ENCODE data around the gene HCK. TPM values are rescaled to one million over a fixed set of nuclear protein-coding genes. Genes with fewer than 3 reads are reported as not detected.
A peak's percentile ranks its signal among the peaks of the same experiment; 100 is the strongest.

Gene HCK
- 10 to 100 TPM; 26.7 to 71.4 (median 56.5) TPM for polyA plus RNA-seq (ENCODE audit: low read depth in 6 of 6)

DNA sequence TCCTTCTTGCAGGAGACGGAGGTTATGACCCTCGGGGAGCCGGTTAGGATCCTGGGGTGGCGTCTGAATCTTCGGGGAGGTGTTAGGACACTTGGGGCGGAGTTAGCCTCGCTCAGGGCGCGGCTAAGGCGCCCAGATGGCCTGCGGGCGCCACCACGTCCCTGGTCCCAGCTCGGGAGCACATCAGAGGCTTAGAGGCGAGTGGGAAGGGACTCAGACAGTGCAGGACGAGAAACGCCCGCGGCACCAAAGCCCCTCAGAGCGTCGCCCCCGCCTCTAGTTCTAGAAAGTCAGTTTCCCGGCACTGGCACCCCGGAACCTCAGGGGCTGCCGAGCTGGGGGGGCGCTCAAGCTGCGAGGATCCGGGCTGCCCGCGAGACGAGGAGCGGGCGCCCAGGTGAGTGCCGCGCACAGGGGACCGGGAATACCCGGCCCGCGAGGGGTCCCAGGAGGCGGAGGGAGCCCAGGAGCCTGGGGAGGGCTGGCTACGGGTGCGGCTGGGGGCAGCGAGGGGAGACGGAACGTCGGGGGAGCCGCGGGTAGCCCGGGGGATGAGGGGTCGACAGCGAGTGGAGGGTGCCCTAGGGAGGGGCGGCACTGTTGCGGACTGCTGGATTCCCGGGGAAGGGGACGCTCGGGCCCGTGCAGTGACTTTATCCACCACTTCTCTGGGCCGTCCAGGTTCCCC lies at the start of gene HCK:
TSS of gene HCK (plus strand) at position 153 of the 688 bp plus-strand sequence.
- Mint-ChIP-seq H3K27ac (peak within 1 kb of the TSS; percentile 81 to 98 (median 94)), H3K36me3 (no peaks in the 10 kb centered on the region), H3K4me3 (peak within 1 kb of the TSS; percentile 83 to 96 (median 91)), H3K4me1 (peaks cover 21 to 40% (median 38%) of the 10 kb centered on the region in 3 donors), H3K9me3 (no peaks in the 10 kb centered on the region), H3K27me3 (no peaks in the 10 kb centered on the region)
- ATAC-seq (ENCODE audit: low read depth in 2 of 2) (peak; percentile 44 to 49), DNase-seq (no peak)

DNA sequence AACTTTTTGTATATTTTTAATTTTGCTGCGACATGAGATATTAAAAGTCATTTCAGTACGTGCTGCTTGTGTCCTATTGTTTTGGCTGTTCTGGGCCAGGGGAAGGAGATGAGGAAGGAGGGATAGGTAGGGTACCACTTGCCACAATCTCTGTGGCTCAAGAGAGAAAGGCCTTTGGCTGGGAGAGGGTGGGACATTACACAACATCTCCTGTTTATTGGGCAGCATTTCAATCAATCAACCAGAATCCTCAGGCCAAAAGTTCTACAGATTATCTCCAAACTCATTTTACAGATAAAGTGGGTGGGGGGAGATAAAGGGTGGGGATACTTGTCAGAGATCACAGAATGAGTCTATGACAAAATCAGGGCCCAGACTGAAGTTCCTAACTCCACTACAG lies 48.7 kb upstream of the HCK start:
- Mint-ChIP-seq H3K27ac (no peak overlapping the region), H3K4me1 (peaks cover 0 to 3% (median 0%) of the 10 kb centered on the region in 3 donors), H3K4me3 (no peak overlapping the region), H3K36me3 (no peaks in the 10 kb centered on the region), H3K27me3 (peaks cover 3 to 22% (median 19%) of the 10 kb centered on the region in 3 donors), H3K9me3 (no peaks in the 10 kb centered on the region)
- ATAC-seq (ENCODE audit: low read depth in 2 of 2) (no peak), DNase-seq (no peak)

GRCh38 chr20:32004963-32005362 lies 47.1 kb upstream of the HCK start:
- no peaks in the 10 kb centered on the region for H3K9me3 Mint-ChIP-seq
- H3K27me3 Mint-ChIP-seq = peaks cover 8 to 29% (median 25%) of the 10 kb centered on the region in 3 donors
- H3K27ac Mint-ChIP-seq = no peak overlapping the region
- no peaks in the 10 kb centered on the region for H3K36me3 Mint-ChIP-seq
- DNase-seq = no peak
- no peak for ATAC-seq (ENCODE audit: low read depth in 2 of 2)
- H3K4me3 Mint-ChIP-seq = no peak overlapping the region
- H3K4me1 Mint-ChIP-seq = peaks cover 0 to 3% (median 0%) of the 10 kb centered on the region in 3 donors

DNA sequence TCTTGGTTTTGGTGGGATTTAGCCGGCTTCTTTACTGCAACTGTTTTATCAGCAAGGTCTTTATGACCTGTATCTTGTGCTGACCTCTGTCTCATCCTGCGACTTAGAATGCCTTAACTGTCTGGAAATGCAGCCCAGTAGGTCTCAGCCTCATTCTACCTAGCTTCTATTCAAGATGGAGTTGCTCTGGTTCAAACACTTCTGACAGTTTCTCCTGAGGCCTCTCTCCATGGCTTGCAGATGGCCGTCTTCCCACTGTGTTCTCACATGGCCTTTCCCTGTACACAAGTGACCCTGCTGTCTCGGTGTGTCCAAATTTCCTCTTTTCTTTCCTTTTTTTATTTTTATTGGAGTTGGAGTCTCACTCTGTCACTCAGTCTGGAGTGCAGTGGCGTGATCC lies 46.0 kb upstream of the HCK start:
- Mint-ChIP-seq H3K27ac (peak overlapping the region in 1 of 6 donors; percentile 82), H3K27me3 (peaks cover 8 to 34% (median 31%) of the 10 kb centered on the region in 3 donors), H3K4me1 (peaks cover 0 to 3% (median 0%) of the 10 kb centered on the region in 3 donors), H3K4me3 (peak overlapping the region in 1 of 8 donors; percentile 67), H3K9me3 (no peaks in the 10 kb centered on the region), H3K36me3 (no peaks in the 10 kb centered on the region)
- DNase-seq (no peak), ATAC-seq (ENCODE audit: low read depth in 2 of 2) (no peak)

GRCh38 chr20:32006841-32007786 lies 44.9 kb upstream of the HCK start:
- no peak for ATAC-seq (ENCODE audit: low read depth in 2 of 2)
- no peak overlapping the region for H3K27ac Mint-ChIP-seq
- H3K4me1 Mint-ChIP-seq = peaks cover 0 to 3% (median 0%) of the 10 kb centered on the region in 3 donors
- H3K36me3 Mint-ChIP-seq = no peaks in the 10 kb centered on the region
- no peak overlapping the region for H3K4me3 Mint-ChIP-seq
- no peaks in the 10 kb centered on the region for H3K9me3 Mint-ChIP-seq
- H3K27me3 Mint-ChIP-seq = peaks cover 16 to 42% (median 42%) of the 10 kb centered on the region in 3 donors
- DNase-seq = no peak

DNA sequence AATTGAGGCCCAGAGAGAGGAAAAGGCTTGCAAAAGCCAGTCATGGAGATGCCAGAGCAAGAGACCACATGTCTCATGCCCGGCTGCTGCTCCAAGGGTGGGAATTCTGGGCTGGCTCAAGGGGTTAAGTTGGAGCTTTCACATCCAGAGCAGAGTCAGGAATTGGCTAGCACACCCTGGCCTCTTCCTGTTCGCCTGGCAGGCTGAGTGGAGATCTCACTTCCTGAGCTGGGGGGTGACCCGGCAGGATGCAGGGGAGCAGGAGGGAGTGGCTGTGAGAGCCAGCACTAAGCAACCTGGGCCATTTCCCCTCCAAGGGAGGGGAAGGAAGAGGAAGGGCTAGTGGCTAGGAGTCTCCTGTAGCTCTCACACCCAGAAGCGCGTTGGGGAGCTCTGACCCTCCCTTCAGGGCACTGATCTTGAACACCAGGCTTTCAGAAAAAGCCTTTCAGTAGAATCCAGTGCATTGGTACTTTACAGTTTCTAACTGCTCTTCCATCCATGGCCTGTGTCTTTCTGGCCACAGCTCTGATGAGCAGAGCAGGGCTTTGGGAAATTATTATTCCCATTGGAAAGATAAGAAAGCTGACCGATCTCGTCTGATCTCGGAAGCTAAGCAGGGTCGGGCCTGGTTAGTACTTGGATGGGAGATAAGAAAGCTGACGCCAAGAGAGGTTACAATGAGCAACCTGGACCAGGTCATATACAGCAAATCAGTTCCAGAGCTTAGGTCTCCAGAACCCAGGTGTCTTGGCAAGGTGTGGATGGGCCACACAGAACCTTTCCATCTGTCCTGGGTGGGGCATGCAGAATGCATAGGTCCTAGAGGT lies 44.0 kb upstream of the HCK start:
- Mint-ChIP-seq H3K4me1 (peaks cover 0 to 3% (median 0%) of the 10 kb centered on the region in 3 donors), H3K9me3 (no peaks in the 10 kb centered on the region), H3K27ac (no peak overlapping the region), H3K36me3 (no peaks in the 10 kb centered on the region), H3K27me3 (peaks cover 16 to 43% (median 43%) of the 10 kb centered on the region in 3 donors), H3K4me3 (no peak overlapping the region)
- ATAC-seq (ENCODE audit: low read depth in 2 of 2) = no peak
- DNase-seq = no peak

- Mint-ChIP-seq H3K36me3 (no peaks in the 10 kb centered on the region), H3K9me3 (no peaks in the 10 kb centered on the region)
Observed at GRCh38 chr20:32009564-32009963, 42.5 kb upstream of the HCK start.

DNA sequence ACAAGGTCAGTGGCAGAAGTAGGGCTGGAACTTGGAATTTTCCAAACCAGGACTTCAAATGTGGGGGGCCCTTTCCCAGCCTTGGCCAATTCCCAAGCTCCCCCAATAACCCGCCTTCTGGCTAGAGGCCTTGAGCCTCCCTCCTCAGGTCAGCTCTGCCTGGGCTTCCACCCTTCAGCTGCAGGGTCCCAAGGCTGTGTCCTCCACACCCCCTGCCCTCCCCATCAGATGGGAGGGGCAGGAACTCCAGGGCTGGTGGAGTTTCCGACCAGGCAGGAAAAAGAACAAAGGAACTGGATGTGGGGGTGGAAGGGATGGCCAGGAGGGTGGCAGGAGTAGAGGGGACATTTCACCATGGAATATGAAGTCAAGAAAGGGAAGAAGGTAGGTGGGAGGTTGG lies 41.9 kb upstream of the HCK start, which contains the start of gene CCM2L:
TSS of gene CCM2L (plus strand) at position 338 of the 400 bp plus-strand sequence. CDS start at position 355, 17 bp downstream.
- no peak for DNase-seq
- Mint-ChIP-seq H3K4me3 (no peak within 1 kb of the TSS), H3K4me1 (peaks cover 0 to 3% (median 0%) of the 10 kb centered on the region in 3 donors), H3K36me3 (no peaks in the 10 kb centered on the region), H3K9me3 (no peaks in the 10 kb centered on the region), H3K27ac (no peak within 1 kb of the TSS), H3K27me3 (peaks cover 17 to 56% (median 49%) of the 10 kb centered on the region in 3 donors)
- no peak for ATAC-seq (ENCODE audit: low read depth in 2 of 2)

More at GRCh38 chr20:32009564-32009963, 42.5 kb upstream of the HCK start:
- peaks cover 0 to 3% (median 0%) of the 10 kb centered on the region in 3 donors for H3K4me1 Mint-ChIP-seq
- no peak overlapping the region for H3K4me3 Mint-ChIP-seq
- ATAC-seq (ENCODE audit: low read depth in 2 of 2) = no peak
- peaks cover 16 to 51% (median 44%) of the 10 kb centered on the region in 3 donors for H3K27me3 Mint-ChIP-seq
- DNase-seq = no peak
- H3K27ac Mint-ChIP-seq = no peak overlapping the region

DNA sequence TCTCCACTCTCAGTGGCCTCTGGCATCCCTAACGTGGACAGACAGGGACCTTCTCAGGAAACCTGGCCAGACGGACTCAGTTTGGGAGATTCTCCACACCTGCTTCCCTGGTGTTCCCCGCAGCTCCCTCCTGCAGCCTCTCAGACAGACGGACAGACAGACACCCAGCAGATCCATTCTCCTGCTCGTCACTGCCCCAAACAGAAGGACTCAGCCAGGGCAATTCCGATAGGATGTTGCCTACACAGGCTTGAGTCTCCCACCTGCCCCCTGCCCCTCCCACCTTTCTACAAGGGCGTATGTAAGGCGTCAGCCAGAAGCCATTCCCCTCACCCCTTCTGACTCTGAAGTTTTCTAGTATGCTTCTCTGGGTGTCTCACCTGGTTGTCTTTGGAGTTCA lies 41.4 kb upstream of the HCK start:
- no peak overlapping the region for H3K27ac Mint-ChIP-seq
- peaks cover 0 to 3% (median 0%) of the 10 kb centered on the region in 3 donors for H3K4me1 Mint-ChIP-seq
- DNase-seq (no peak), ATAC-seq (ENCODE audit: low read depth in 2 of 2) (no peak)
- no peaks in the 10 kb centered on the region for H3K36me3 Mint-ChIP-seq
- no peak overlapping the region for H3K4me3 Mint-ChIP-seq
- peaks cover 22 to 62% (median 55%) of the 10 kb centered on the region in 3 donors for H3K27me3 Mint-ChIP-seq
- no peaks in the 10 kb centered on the region for H3K9me3 Mint-ChIP-seq

GRCh38 chr20:32012159-32012688 lies 39.8 kb upstream of the HCK start:
- Mint-ChIP-seq H3K4me1 (peaks cover 0 to 3% (median 0%) of the 10 kb centered on the region in 3 donors), H3K4me3 (no peak overlapping the region), H3K9me3 (no peaks in the 10 kb centered on the region), H3K27ac (no peak overlapping the region), H3K36me3 (no peaks in the 10 kb centered on the region), H3K27me3 (peaks cover 26 to 61% (median 57%) of the 10 kb centered on the region in 3 donors)
- DNase-seq = no peak
- no peak for ATAC-seq (ENCODE audit: low read depth in 2 of 2)

DNA sequence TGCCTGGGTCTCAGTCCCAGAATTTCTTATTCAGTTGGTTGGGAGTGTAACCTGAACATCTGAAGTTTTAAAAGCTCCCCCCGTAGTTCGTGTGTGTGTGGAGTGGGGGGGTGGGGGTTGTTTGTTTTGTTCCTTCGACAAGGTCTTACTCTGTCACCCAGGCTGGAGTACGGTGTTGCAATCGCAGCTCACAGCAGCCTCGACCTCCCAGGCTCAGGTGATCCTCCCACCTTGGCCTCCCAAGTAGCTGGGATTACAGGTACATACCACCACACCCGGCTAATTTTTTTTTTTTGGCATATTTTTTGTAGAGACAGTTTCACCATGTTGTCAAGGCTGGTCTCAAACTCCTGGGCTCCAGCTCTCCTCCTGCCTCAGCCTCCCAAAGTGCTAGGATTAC lies 38.7 kb upstream of the HCK start:
- no peaks in the 10 kb centered on the region for H3K36me3 Mint-ChIP-seq
- H3K4me3 Mint-ChIP-seq = no peak overlapping the region
- peaks cover 33 to 61% (median 57%) of the 10 kb centered on the region in 3 donors for H3K27me3 Mint-ChIP-seq
- H3K27ac Mint-ChIP-seq = no peak overlapping the region
- H3K4me1 Mint-ChIP-seq = peaks cover 6 to 10% (median 7%) of the 10 kb centered on the region in 3 donors
- ATAC-seq (ENCODE audit: low read depth in 2 of 2) = no peak
- DNase-seq = no peak
- H3K9me3 Mint-ChIP-seq = no peaks in the 10 kb centered on the region

DNA sequence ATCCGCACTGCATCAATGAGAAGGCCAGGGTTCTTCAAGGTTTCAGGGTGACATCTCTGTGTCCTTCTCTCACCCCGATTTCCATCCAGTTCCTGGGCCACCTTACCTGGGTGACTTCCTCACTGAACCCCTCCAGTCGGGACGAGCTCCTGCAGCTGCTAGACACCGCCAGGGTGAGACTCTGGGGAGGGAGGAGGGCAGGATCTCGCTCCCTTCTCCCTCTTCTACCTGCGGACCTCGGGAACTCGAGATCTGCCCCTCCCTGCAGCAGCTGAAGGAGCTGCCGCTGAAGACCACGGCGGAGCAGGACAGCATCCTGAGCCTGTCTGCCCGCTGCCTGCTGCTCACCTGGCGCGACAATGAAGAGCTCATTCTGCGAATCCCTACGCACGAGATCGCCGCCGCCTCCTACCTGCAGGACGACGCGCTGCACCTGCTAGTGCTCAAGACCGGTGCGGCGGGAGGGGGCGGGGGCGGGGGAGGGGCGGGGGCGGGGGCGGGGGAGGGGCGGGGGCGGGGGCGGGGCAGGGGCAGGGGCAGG lies 34.3 kb upstream of the HCK start:
- peaks cover 9 to 15% of the 10 kb centered on the region in 2 donors for H3K36me3 Mint-ChIP-seq

More for the DNA sequence above, 34.3 kb upstream of the HCK start:
- ATAC-seq (ENCODE audit: low read depth in 2 of 2) (peak; percentile 73 to 80), DNase-seq (peak; percentile 30)
- Mint-ChIP-seq H3K4me3 (peak overlapping the region; percentile 63 to 91 (median 88)), H3K27ac (peak overlapping the region in 1 of 6 donors; percentile 8), H3K4me1 (peaks cover 22 to 28% (median 24%) of the 10 kb centered on the region in 3 donors), H3K27me3 (peaks cover 53 to 80% (median 63%) of the 10 kb centered on the region in 3 donors), H3K9me3 (no peaks in the 10 kb centered on the region)
